HG03432 (cell line): ENCODE data around the gene PTPRG.
A peak's percentile ranks its signal among the peaks of the same experiment; 100 is the strongest.

Experiments used
- ATAC-seq: cut with Tn5 transposase; IDR thresholded peaks from one replicate; pipeline ENCODE4 v1.9.1; 2021; ENCODE audit warnings: mild to moderate bottlenecking, moderate library complexity; ENCODE audit not compliant: unreplicated experiment

Gene PTPRG

DNA sequence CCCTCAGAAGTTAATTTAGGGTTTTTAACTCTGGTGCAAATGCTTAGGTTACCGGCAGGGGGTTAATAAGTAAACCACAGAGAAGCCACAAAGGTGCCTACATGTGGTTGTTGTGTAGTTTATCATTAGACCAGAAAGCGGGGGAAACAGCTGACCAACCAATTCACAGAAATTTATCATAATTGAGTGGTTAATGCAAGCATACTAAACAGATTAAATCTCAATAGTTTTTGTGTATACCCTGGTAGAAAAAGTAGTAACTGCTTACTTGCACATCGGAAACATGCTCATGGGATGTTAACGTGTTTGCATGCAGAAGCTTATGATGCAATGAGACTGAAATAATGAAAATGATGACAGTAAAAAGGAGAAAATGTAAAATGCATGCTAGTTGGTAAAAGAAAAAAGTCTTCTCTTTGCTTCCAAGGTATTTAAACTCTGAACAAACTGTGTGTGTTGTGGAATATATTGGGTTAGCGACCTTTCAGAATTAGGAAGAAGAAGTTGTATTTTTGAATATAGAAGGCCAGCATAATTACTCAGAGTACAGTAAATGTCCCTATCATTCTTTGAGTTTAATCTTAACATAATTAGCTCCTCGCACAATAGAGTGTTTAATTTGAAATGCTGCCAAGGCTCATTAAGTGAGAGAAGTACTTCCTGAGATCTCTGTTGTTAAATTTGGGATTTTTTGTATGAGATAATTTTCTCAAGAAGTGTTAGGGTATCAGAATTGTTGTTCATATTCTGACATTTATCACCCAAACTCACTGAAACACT is 316.2 kb downstream of the PTPRG start:
- ATAC-seq: peak; percentile 97

DNA sequence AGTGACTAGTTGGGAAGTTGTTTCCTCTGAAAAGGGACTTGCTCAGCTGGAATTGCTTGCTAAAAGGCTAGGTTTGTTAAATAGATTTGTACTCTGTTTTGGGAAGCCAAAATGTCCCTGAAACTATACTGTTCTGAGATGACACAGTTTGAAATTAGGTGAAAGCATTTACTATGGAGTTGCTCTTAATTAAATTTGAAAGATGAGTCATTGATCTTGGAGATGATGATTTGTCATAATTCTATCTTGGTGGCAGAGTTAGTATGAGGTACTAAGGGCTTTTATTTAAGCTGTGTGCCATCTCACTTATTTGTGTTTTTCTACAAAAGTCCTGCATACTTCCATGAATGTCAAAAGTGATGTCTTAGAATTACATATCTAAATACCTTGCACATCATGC is 320.9 kb downstream of the PTPRG start:
- ATAC-seq: no peak

DNA sequence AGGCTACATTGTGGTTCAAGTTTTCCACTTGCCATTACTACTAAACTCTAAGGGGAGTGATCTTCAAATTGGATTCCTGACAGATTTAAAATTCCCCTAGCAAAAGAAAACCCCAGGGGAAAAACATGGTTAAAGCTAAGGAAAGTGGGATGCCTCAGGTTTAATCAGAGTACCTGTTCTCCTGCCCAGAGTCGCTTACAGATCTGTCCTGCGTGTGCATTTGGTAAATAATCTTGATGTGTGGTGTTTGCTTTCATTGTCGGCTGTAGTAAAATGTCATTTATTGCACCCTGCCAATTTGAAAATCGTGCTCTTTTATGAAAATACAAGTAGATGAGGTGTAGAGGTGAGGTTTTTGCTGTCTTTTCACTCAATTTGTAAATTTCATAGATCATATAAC is 323.4 kb downstream of the PTPRG start:
- no peak for ATAC-seq

GRCh38 chr3:61885414-61885813 is 324.0 kb downstream of the PTPRG start:
- no peak for ATAC-seq

GRCh38 chr3:61887206-61887605 is 325.8 kb downstream of the PTPRG start:
- ATAC-seq: no peak

DNA sequence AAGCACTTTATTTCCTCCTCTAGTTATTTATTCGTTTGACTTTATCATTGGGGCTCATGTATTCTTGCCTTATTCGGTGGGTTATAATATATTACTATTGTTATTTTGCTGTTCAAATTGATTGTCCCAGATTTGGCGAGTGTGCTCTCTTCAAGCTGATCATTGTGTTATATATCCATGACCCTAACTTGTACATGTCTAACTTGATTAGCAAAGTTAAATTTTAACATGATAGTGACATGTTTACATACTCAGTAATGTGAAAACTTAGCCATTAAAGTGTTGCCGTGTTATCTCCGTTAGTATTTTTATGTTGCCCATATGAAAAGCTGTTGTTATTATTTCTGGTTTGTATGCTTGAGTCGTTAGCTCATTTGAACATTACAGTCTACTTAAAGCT is 327.9 kb downstream of the PTPRG start:
- no peak for ATAC-seq

GRCh38 chr3:61890167-61890566 is 328.8 kb downstream of the PTPRG start:
- no peak for ATAC-seq

- no peak for ATAC-seq
These were observed 329.2 kb downstream of the PTPRG start for GRCh38 chr3:61890586-61890985.

DNA sequence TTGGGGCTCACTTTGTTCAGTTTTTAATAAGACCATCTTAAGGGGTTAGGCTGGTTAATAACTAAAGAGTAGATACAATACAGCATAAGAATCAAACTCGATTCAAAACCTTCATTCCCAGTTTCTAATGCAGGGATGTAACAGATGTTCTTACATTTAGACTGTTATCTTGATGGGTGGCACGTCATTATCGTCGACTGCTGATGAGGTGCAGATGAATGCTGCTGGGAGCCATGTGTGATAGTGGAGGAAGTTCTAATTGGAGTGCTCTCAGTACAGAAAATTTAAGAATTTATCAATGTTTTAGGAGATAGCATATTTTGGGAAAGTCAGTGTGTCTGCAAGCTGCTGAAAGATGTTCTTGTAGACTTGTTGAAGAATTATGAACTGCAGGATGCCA is 331.5 kb downstream of the PTPRG start:
- ATAC-seq: no peak

DNA sequence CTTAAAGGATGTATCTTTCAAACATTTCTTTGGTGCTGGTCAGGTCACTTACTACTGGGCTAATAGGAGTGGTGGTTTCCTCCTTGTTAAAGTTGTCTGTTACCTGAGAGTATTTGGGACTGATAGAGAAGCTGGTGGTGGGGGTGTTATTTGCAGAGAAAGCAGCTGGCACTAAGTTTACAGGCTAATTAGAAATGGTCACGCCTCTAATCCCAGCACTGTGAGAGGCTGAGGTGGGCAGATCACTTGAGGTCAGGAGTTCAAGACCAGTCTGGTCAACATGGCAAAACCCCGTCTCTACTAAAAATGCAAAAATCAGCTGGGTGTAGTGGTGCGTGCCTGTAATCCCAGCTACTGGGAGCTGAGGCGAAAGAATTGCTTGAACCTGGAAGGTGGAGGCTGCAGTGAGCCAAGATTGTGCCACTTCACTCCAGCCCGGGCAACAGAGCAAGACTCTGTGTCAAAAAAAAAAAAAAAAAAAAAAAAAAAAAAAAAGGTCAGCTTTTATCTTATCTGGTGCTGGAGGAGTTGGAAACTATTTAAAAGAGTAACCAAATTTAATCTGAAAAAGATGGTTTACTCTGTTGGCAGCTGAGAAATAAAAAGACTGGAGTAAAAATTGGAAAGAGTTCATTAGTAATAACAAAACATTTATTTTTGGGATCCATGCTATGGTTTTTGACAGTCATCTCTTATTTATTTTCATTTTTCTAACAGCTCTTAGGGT is 332.6 kb downstream of the PTPRG start:
- no peak for ATAC-seq

GRCh38 chr3:61894988-61895935 is 333.9 kb downstream of the PTPRG start:
- ATAC-seq: peak; percentile 96

- no peak for ATAC-seq
These were observed 334.9 kb downstream of the PTPRG start for GRCh38 chr3:61896251-61896650.

DNA sequence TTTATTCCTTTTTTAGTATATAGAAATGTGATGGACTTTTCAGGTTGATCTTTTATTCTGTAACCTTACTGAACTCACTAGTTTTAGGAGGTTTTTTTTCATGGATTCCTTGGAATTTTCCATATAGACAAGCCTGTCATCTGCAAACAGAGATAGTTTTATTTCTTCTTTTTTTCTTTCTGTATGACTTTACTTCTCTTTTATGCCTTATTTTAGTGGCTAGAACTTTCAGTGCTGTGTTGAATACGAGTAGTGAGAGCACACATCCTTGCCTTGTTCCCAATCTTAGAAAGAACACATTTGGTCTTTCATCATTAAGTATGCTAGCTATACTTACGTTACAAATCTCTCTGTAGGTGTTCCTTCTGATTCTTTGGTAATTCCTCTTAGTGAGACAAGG is 336.5 kb downstream of the PTPRG start:
- ATAC-seq: no peak

DNA sequence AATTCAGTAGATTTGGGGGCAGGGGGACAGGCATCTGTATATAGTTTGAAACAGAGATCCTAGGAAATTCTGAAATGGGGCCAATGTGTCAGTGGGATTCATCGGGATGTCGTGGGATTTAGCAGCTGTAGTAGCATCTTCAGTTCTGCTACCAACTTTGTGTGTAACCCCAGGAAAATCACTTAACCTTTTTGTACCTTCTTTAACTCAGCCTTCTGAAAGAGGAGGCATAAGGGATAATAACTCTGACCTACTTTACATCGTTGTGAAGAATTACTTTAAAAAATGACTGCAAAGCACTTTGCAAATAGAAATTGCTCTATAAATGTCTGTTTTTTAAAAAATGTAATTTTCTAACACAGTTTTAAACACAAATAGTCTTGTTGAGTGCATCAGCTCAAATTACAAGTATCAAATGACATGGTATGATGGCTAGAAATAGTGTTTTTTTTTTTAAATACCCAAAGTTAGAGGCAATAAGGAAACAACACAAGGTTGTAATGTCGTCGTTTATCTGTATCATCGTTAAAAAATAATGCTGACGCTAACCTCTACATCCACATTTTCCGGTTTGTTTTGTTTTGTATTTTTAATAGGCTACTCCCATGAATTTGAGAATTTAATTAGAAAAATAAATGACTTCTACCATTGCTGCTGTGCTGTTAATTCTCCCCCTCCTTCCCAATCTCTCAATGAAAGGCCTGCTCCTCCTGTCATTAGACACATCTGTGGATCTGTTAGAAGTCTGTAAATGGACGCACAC is 338.5 kb downstream of the PTPRG start:
- ATAC-seq: no peak

DNA sequence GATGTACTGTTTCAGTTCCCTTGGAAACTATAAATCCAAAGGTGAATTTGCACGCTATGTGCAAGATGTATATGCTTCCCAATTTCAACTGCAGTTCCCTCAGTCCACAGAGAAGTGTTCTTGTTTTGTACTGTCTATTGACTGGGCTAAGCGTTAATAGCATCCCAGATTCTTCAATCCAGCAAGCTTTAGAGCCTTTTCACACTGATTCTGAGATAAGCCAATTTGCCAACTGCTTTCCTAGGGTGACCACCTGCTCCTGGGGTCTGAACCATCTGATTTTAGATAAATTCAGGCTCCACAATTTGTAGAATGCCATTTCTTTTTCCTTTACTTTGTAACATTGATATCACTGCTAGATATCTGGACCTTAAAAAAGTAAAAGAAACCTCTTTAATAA is 340.1 kb downstream of the PTPRG start:
- no peak for ATAC-seq

- ATAC-seq: no peak
These were observed 340.6 kb downstream of the PTPRG start for GRCh38 chr3:61901986-61902385.

- ATAC-seq: no peak
These were observed 341.7 kb downstream of the PTPRG start for GRCh38 chr3:61903074-61903473.

DNA sequence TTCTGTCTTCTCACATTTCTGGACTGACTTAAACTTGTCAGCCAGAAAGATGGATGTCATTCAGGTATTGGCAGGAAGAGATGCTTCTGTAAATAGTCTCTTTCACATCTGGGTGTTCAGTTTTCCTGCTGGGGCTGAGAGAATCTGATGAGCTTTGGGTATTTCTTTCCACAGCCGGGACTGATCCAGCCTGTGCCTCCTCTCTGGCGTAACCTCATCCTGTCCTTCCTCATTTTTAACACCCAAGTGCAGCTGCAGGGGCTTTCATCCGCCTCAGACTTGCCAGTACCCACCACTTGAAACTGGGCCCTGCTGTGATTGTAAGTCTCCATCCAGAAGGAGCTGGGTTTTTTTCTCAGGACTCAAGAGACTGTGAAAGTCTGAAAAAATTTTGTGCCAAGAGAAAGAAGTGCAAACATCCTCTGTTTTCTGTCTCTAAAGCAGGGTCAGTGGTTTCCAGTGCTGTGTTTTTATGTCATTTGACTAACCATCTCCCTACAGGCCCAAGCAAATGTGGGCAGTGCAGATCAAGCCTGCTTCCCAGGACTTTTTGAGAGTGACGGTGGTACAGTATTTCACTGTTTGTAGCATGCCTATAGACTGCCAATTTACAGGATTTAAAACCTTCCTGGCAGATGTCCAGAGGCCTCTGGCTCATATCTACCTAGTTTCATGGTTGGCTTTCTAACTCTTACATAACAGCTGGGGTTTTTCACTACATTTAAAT is 342.7 kb downstream of the PTPRG start:
- ATAC-seq: peak; percentile 65

DNA sequence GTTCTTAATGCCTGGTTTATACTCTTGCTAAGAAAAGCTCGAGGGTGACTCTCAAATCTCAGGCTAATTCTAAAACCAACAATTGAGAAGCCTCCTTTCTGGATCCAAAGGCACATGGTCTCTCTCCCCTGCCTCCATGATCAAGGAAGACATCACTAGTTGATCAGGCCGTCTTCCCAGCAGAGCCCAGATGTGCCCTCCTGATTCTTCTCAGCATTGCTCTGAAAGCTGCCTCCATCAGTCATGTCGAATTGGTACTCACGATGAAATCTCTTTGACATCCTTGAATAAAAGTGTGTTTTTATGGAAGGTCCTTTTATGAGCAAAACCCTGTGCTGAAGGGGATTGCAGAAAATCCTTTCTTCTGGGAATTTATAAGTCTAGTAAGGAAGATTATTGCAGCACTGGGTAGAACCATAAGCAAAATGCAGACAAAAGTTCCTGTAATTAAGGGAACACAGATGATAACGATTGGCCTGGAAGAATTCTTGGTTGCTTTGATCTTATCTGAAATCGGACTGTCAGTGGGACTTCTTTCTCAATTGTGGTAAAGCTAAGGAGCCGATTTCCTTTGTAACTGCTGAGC is 345.9 kb downstream of the PTPRG start:
- no peak for ATAC-seq

- no peak for ATAC-seq
These were observed 347.0 kb downstream of the PTPRG start for GRCh38 chr3:61908382-61908781.
